K562 (cell line): ENCODE results near the gene VMP1. TPM values are rescaled to one million over a fixed set of nuclear protein-coding genes. Genes with fewer than 3 reads are reported as not detected.

Experiments
- ATAC-seq: fragments of 200-7000 bp; cut with Tn5 transposase; 3 replicates; pipeline ENCODE4 v1.9.1; 2020; ENCODE audit warnings: moderate library complexity
- BruUV-seq: library from RNA; stranded (reverse); fragments of 400-500 nt; replicated peaks from 2 replicates; lab custom pipeline; 2021; lab: Mats Ljungman, UMichigan
- CTCF ChIA-PET: fragments of 300-600 bp; formaldehyde crosslinking; extraction: SDS; loops from one replicate; lab custom pipeline; 2021; ENCODE audit warnings: low intra/inter-chr PET ratio; lab: Yijun Ruan, JAX
- POLR2A ChIA-PET: fragments of 300-600, 350-650 bp; sonication (Branson Sonifier 250); formaldehyde crosslinking; extraction: SDS; loops from one replicate; lab custom pipeline; 2021; ENCODE audit warnings: antibody characterized with exemption, inconsistent platforms; lab: Yijun Ruan, JAX
- DNase-seq, 4 experiments: peaks; one replicate each; pipeline versions ENCODE4 v3.0.0 to v3.0.0-alpha.2; 2011 to 2018; ENCODE audit warnings: low spot score in 3 of 4, mixed read lengths in 3 of 4; ENCODE audit errors: extremely low read depth in 1 of 4
- FAIRE-seq: peaks from 2 replicates; lab custom pipeline; 2011; peaks lifted over from hg19 to GRCh38; lab: Jason Lieb, UNC
- H2AFZ ChIP-seq: 2 replicates; pipeline ENCODE4 v1.6.0; 2011; ENCODE audit warnings: low read depth, low read length, control low read depth, inconsistent platforms
- H3K27ac ChIP-seq: fragments of 200-600 bp; 3 replicates; pipeline ENCODE4 v1.8.0; 2011; ENCODE audit warnings: low read depth, mild to moderate bottlenecking, control low read depth, inconsistent platforms, low read length, moderate library complexity, mixed read lengths; ENCODE audit errors: extremely low read depth
- H3K27me3 ChIP-seq, 2 experiments: fragments of 300-600 bp in 1 of 2; 2 replicates in 1 of 2; 3 replicates in 1 of 2; pipeline versions ENCODE4 v1.6.0 to v1.8.0; 2011; ENCODE audit warnings: inconsistent platforms in 2 of 2, low read length in 2 of 2, mild to moderate bottlenecking in 1 of 2, mixed read lengths in 1 of 2, moderate library complexity in 1 of 2; ENCODE audit not compliant: control insufficient read depth in 2 of 2, insufficient read depth in 2 of 2
- H3K36me3 ChIP-seq: fragments of 300-600 bp; 3 replicates; pipeline ENCODE4 v1.8.0; 2011; ENCODE audit warnings: mild to moderate bottlenecking, low read length, inconsistent platforms; ENCODE audit not compliant: control insufficient read depth, insufficient read depth
- H3K4me1 ChIP-seq, 2 experiments: fragments of 200-600 bp in 1 of 2; replicated peaks in 1 of 2; 2 replicates in 1 of 2; 3 replicates in 1 of 2; pipeline versions ENCODE4 v1.5.1 to v1.8.0; 2011; ENCODE audit warnings: inconsistent platforms in 2 of 2, low read length in 2 of 2, mild to moderate bottlenecking in 1 of 2, mixed read lengths in 1 of 2, moderate library complexity in 1 of 2; ENCODE audit not compliant: control insufficient read depth in 2 of 2, insufficient read depth in 2 of 2
- H3K4me2 ChIP-seq: 2 replicates; pipeline ENCODE4 v1.6.1; 2011; ENCODE audit warnings: low read length, control low read depth, inconsistent platforms, mixed read lengths; ENCODE audit not compliant: insufficient read depth
- H3K4me3 ChIP-seq: fragments of 200-600 bp; sonication (generic), shearing (Covaris generic); 2 replicates; pipeline ENCODE4 v1.5.1; 2016; ENCODE audit warnings: control low read depth, inconsistent platforms
- H3K79me2 ChIP-seq: fragments of 200-600 bp; 3 replicates; pipeline ENCODE4 v1.8.0; 2011; ENCODE audit warnings: low read length, inconsistent platforms; ENCODE audit not compliant: control insufficient read depth, insufficient read depth
- H3K9ac ChIP-seq, 2 experiments: 2 replicates each; pipeline versions ENCODE4 v1.6.0 to v1.6.1; 2011; ENCODE audit warnings: low read depth in 2 of 2, low read length in 2 of 2, control low read depth in 1 of 2, inconsistent platforms in 1 of 2, mild to moderate bottlenecking in 1 of 2, mixed read lengths in 1 of 2; ENCODE audit not compliant: insufficient read depth in 1 of 2
- H3K9me1 ChIP-seq: one replicate; pipeline ENCODE4 v1.6.0; 2011; ENCODE audit warnings: inconsistent platforms, mild to moderate bottlenecking, low read length, moderate library complexity; ENCODE audit not compliant: control insufficient read depth, insufficient read depth
- H3K9me3 ChIP-seq: replicated peaks from 2 replicates; pipeline ENCODE4 v1.5.1; 2011; ENCODE audit warnings: low read depth, low read length, inconsistent platforms; ENCODE audit not compliant: control insufficient read depth, insufficient read depth
- H4K20me1 ChIP-seq: replicated peaks from 2 replicates; pipeline ENCODE4 v1.6.1; 2011; ENCODE audit warnings: low read length, inconsistent platforms, mixed read lengths; ENCODE audit not compliant: control insufficient read depth, insufficient read depth
- CREM ChIP-seq: IDR thresholded peaks from 2 replicates; pipeline ENCODE4 v1.6.1; 2014; ENCODE audit warnings: antibody characterized with exemption, low read depth
- ELF1 ChIP-seq: fragments of 200-800 bp; sonication (Bioruptor generic); IDR thresholded peaks from 2 replicates; pipeline ENCODE4 v1.6.1; 2016; ENCODE audit warnings: missing genetic modification characterization, missing compliant biosample characterization
- HNRNPLL ChIP-seq: fragments of 200-400 bp; formaldehyde crosslinking; IDR thresholded peaks from 2 replicates; pipeline ENCODE4 v1.6.1; 2017; ENCODE audit warnings: low read length, low read depth, mild to moderate bottlenecking; ENCODE audit not compliant: poor library complexity, severe bottlenecking
- MED1 ChIP-seq: sonication (generic); formaldehyde crosslinking; IDR thresholded peaks from 2 replicates; pipeline ENCODE4 v1.8.1; 2023; ENCODE audit warnings: missing genetic modification reagents, borderline replicate concordance
- NFXL1 ChIP-seq: fragments of 450-650 bp; formaldehyde crosslinking; IDR thresholded peaks from 2 replicates; pipeline ENCODE4 v1.4.0; 2021; ENCODE audit warnings: mild to moderate bottlenecking
- TSC22D4 ChIP-seq: fragments of 450-650 bp; IDR thresholded peaks from 2 replicates; pipeline ENCODE4 v1.6.1; 2016; ENCODE audit warnings: missing genetic modification characterization, missing biosample characterization, control low read depth
- ZC3H8 ChIP-seq: fragments of 450-650 bp; IDR thresholded peaks from 2 replicates; pipeline ENCODE4 v1.6.1; 2017
- in situ Hi-C: fragments of 300-500 bp; cut with MboI; formaldehyde crosslinking; loops from 4 replicates; pipeline ENCODE4 v1.15.0; 2018; ENCODE audit warnings: inconsistent platforms, mixed read lengths
- intact Hi-C: fragments of 100-400 bp; cut with micrococcal nuclease; formaldehyde crosslinking; loops from 2 replicates; pipeline ENCODE4 v1.14.2; 2022
- polyA plus RNA-seq, 8 experiments: library from polyadenylated mRNA; depleted of rRNA in 4 of 8; stranded (reverse) in 5 of 8; unstranded in 3 of 8; fragments of >200 nt; fragmentation: Nextera tagmentation in 2 of 8; fragmentation: Illumina TruSeq in 1 of 8; extraction: Ambion mirVana in 2 of 8; extraction: Trizol in 1 of 8; gene quantifications; 2 replicates each; pipeline versions ENCODE4 v1.2.1 to v1.2.3, GENCODE V29; 2011 to 2014; ENCODE audit warnings: inconsistent platforms in 1 of 8, missing spikeins in 1 of 8
- total RNA-seq, 7 experiments: library from RNA; depleted of rRNA in 6 of 7; stranded (reverse); fragments of >200 nt in 6 of 7; fragmentation: Illumina TruSeq in 2 of 7; extraction: Trizol in 2 of 7; gene quantifications; 2 replicates each; pipeline versions ENCODE4 v1.2.1 to v1.2.3, GENCODE V29; 2011 to 2021; ENCODE audit warnings: low replicate concordance in 1 of 7
- TF ChIP-seq, protein P1 (sequence below): fragments of 450-650 bp; formaldehyde crosslinking; conservative IDR thresholded peaks from 2 replicates; pipeline ENCODE4 v1.4.0; 2022; ENCODE audit warnings: mild to moderate bottlenecking, missing genetic modification characterization
- TF ChIP-seq, protein P2 (sequence below): fragments of 450-650 bp; IDR thresholded peaks from 2 replicates; pipeline ENCODE4 v1.6.1; 2017; ENCODE audit warnings: mild to moderate bottlenecking, moderate library complexity
- TF ChIP-seq, protein P3 (sequence below): fragments of 450-650 bp; IDR thresholded peaks from 2 replicates; pipeline ENCODE4 v1.6.1; 2018; ENCODE audit not compliant: partially characterized antibody
- TF ChIP-seq, protein P4 (sequence below), 2 experiments: fragments of 150-350 bp in 1 of 2; IDR thresholded peaks; 2 replicates each; pipeline ENCODE4 v1.6.1; 2012 to 2016; ENCODE audit warnings: low read depth in 2 of 2, low read length in 2 of 2, mild to moderate bottlenecking in 1 of 2, moderate library complexity in 1 of 2
- TF ChIP-seq, protein P5 (sequence below): fragments of 250-450 bp; sonication (Bioruptor Pico); IDR thresholded peaks from 2 replicates; pipeline ENCODE4 v1.5.0; 2020; ENCODE audit warnings: mild to moderate bottlenecking

Gene VMP1
- total and polyA plus RNA-seq, 9 of the 15 experiments (the other 6 are each of a cell fraction or from before 2014, with no cell fraction given) = 123 to 304 (median 151) TPM

DNA sequence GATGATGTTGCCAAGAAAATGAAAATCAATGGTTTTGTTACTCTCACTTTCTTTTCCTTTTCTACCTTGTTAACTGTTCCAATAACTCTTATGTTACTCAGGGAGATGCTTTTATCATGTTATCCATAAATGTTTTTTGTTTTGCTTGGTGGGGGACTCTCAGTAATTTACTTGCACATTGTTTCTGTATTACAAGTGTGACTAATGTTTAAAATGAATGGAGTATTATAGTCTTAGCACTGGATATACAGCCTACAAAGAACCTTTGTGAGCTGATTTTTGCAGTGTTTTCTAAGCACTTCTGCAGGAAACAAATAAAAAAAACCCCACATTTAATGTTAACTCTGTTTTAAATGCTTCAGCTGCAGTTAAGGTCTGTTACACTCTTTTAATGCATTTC, 12.1 kb downstream of the VMP1 start:
- no peak overlapping the region for H3K27ac ChIP-seq
- H3K4me2 ChIP-seq = no peak overlapping the region
- H4K20me1 ChIP-seq = no peaks in the 10 kb centered on the region
- H3K9ac ChIP-seq = no peak overlapping the region
- no peak overlapping the region for H3K4me3 ChIP-seq
- peaks cover 87% of the 10 kb centered on the region for H3K79me2 ChIP-seq
- no peak overlapping the region for H2AFZ ChIP-seq
- no TSS peak for BruUV-seq
- FAIRE-seq = no peak
- no peaks in the 10 kb centered on the region for H3K9me1 ChIP-seq
- no peaks in the 10 kb centered on the region; the same call in 2 of the 3 replicates for H3K36me3 ChIP-seq
- H3K27me3 ChIP-seq = no peaks in the 10 kb centered on the region
- DNase-seq = no peak
- in situ Hi-C loops (no loop called here), intact Hi-C loops (no loop called here)
- POLR2A ChIA-PET = no interaction called here
- CTCF ChIA-PET = no interaction called here
- peaks cover 0 to 4% of the 10 kb centered on the region in 2 experiments; a peak in 2 of 5 replicates for H3K4me1 ChIP-seq
- H3K9me3 ChIP-seq = no peaks in the 10 kb centered on the region
- no peak for ATAC-seq
- TF ChIP-seq, protein P1, sequence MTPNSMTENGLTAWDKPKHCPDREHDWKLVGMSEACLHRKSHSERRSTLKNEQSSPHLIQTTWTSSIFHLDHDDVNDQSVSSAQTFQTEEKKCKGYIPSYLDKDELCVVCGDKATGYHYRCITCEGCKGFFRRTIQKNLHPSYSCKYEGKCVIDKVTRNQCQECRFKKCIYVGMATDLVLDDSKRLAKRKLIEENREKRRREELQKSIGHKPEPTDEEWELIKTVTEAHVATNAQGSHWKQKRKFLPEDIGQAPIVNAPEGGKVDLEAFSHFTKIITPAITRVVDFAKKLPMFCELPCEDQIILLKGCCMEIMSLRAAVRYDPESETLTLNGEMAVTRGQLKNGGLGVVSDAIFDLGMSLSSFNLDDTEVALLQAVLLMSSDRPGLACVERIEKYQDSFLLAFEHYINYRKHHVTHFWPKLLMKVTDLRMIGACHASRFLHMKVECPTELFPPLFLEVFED (CRISPR knock-in tag) = no peak
- TF ChIP-seq MED1 (CRISPR knock-in tag) (no peak), CREM (no peak), HNRNPLL (no peak), NFXL1 (CRISPR knock-in tag) (no peak), ELF1 (tag) (no peak), ZC3H8 (no peak), TSC22D4 (no peak)
- TF ChIP-seq, protein P2, sequence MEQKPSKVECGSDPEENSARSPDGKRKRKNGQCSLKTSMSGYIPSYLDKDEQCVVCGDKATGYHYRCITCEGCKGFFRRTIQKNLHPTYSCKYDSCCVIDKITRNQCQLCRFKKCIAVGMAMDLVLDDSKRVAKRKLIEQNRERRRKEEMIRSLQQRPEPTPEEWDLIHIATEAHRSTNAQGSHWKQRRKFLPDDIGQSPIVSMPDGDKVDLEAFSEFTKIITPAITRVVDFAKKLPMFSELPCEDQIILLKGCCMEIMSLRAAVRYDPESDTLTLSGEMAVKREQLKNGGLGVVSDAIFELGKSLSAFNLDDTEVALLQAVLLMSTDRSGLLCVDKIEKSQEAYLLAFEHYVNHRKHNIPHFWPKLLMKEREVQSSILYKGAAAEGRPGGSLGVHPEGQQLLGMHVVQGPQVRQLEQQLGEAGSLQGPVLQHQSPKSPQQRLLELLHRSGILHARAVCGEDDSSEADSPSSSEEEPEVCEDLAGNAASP = no peak
- TF ChIP-seq, protein P3, sequence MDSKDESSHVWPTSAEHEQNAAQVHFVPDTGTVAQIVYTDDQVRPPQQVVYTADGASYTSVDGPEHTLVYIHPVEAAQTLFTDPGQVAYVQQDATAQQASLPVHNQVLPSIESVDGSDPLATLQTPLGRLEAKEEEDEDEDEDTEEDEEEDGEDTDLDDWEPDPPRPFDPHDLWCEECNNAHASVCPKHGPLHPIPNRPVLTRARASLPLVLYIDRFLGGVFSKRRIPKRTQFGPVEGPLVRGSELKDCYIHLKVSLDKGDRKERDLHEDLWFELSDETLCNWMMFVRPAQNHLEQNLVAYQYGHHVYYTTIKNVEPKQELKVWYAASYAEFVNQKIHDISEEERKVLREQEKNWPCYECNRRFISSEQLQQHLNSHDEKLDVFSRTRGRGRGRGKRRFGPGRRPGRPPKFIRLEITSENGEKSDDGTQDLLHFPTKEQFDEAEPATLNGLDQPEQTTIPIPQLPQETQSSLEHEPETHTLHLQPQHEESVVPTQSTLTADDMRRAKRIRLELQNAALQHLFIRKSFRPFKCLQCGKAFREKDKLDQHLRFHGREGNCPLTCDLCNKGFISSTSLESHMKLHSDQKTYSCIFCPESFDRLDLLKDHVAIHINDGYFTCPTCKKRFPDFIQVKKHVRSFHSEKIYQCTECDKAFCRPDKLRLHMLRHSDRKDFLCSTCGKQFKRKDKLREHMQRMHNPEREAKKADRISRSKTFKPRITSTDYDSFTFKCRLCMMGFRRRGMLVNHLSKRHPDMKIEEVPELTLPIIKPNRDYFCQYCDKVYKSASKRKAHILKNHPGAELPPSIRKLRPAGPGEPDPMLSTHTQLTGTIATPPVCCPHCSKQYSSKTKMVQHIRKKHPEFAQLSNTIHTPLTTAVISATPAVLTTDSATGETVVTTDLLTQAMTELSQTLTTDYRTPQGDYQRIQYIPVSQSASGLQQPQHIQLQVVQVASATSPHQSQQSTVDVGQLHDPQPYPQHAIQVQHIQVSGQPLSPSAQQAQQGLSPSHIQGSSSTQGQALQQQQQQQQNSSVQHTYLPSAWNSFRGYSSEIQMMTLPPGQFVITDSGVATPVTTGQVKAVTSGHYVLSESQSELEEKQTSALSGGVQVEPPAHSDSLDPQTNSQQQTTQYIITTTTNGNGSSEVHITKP = no peak
- TF ChIP-seq, protein P4, sequence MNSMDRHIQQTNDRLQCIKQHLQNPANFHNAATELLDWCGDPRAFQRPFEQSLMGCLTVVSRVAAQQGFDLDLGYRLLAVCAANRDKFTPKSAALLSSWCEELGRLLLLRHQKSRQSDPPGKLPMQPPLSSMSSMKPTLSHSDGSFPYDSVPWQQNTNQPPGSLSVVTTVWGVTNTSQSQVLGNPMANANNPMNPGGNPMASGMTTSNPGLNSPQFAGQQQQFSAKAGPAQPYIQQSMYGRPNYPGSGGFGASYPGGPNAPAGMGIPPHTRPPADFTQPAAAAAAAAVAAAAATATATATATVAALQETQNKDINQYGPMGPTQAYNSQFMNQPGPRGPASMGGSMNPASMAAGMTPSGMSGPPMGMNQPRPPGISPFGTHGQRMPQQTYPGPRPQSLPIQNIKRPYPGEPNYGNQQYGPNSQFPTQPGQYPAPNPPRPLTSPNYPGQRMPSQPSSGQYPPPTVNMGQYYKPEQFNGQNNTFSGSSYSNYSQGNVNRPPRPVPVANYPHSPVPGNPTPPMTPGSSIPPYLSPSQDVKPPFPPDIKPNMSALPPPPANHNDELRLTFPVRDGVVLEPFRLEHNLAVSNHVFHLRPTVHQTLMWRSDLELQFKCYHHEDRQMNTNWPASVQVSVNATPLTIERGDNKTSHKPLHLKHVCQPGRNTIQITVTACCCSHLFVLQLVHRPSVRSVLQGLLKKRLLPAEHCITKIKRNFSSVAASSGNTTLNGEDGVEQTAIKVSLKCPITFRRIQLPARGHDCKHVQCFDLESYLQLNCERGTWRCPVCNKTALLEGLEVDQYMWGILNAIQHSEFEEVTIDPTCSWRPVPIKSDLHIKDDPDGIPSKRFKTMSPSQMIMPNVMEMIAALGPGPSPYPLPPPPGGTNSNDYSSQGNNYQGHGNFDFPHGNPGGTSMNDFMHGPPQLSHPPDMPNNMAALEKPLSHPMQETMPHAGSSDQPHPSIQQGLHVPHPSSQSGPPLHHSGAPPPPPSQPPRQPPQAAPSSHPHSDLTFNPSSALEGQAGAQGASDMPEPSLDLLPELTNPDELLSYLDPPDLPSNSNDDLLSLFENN (IDR thresholded peaks at IDR 0.05; ENCODE audit: low read depth in 2 of 2, low read length in 2 of 2) = no peak
- TF ChIP-seq, protein P5, sequence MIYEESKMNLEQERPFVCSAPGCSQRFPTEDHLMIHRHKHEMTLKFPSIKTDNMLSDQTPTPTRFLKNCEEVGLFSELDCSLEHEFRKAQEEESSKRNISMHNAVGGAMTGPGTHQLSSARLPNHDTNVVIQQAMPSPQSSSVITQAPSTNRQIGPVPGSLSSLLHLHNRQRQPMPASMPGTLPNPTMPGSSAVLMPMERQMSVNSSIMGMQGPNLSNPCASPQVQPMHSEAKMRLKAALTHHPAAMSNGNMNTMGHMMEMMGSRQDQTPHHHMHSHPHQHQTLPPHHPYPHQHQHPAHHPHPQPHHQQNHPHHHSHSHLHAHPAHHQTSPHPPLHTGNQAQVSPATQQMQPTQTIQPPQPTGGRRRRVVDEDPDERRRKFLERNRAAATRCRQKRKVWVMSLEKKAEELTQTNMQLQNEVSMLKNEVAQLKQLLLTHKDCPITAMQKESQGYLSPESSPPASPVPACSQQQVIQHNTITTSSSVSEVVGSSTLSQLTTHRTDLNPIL (CRISPR knock-in tag) = no peak
